Mammary epithelial cell (primary cell): ENCODE results near the gene NAT10.

Experiments
- EZH2 ChIP-seq: IDR thresholded peaks from 2 replicates; pipeline ENCODE4 v1.6.1; 2012; ENCODE audit warnings: low read length, inconsistent platforms, borderline replicate concordance
- TF ChIP-seq, protein P1 (sequence below), 2 donors: IDR thresholded peaks in 1 of 2; conservative IDR thresholded peaks in 1 of 2; 2 replicates each; pipeline ENCODE4 v1.5.1; 2011 to 2012; ENCODE audit warnings: inconsistent platforms in 2 of 2, low read length in 2 of 2, mild to moderate bottlenecking in 2 of 2, control low read depth in 1 of 2, low read depth in 1 of 2; ENCODE audit not compliant: insufficient read depth in 1 of 2; ENCODE audit errors: extremely low read depth in 1 of 2

DNA sequence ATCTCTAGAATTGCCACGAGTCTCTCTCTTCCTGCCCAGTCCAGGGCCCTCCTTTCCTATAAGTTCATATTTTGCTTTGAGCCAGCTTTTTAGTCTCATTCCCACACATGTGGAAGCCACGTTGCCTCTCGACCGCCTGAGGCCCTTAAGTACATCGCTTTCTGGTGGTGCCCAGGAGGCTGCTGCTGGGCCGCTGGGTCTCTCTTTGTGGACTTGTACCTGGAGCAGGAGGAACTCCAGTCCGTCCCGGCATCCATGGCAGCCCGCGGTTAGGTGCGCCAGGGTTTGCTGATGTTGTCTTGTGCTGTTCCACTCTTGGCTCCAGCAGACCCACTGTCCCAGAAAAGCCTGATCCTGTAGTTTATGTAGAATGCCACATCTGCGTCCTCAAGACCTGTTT lies 41.0 kb downstream of the NAT10 start:
- TF ChIP-seq, protein P1, sequence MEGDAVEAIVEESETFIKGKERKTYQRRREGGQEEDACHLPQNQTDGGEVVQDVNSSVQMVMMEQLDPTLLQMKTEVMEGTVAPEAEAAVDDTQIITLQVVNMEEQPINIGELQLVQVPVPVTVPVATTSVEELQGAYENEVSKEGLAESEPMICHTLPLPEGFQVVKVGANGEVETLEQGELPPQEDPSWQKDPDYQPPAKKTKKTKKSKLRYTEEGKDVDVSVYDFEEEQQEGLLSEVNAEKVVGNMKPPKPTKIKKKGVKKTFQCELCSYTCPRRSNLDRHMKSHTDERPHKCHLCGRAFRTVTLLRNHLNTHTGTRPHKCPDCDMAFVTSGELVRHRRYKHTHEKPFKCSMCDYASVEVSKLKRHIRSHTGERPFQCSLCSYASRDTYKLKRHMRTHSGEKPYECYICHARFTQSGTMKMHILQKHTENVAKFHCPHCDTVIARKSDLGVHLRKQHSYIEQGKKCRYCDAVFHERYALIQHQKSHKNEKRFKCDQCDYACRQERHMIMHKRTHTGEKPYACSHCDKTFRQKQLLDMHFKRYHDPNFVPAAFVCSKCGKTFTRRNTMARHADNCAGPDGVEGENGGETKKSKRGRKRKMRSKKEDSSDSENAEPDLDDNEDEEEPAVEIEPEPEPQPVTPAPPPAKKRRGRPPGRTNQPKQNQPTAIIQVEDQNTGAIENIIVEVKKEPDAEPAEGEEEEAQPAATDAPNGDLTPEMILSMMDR (conservative IDR thresholded peaks at IDR 0.05 in 1 of 2, IDR thresholded peaks at IDR 0.05 in 1 of 2; ENCODE audit: extremely low read depth in 1 of 2, insufficient read depth in 1 of 2, low read depth in 1 of 2, low read length in 2 of 2) = no peak
- no peak for TF ChIP-seq EZH2
